22Rv1 (cell line): Measurements from ENCODE around the gene ZSCAN18.

Source experiments
- CTCF ChIP-seq: fragments of 450-650 bp; IDR thresholded peaks from 2 replicates; pipeline ENCODE4 v1.5.1; 2017; ENCODE audit warnings: mild to moderate bottlenecking
- ZFX ChIP-seq: fragments of 450-650 bp; IDR thresholded peaks from 2 replicates; pipeline ENCODE4 v1.6.1; 2017; ENCODE audit warnings: antibody characterized with exemption, borderline replicate concordance

GRCh38 chr19:58045411-58046050 is 52.5 kb downstream of the ZSCAN18 start:
- no peak for TF ChIP-seq CTCF
- no peak for TF ChIP-seq ZFX
